HG02571 (cell line): ENCODE data around the gene PPP2R1A.
"Not testable (repeated sequence)": the region's sequence is repeated elsewhere in the genome, so short reads cannot be mapped to it uniquely, and the experiment has no call there.

ENCODE experiments used
- ATAC-seq: cut with Tn5 transposase; IDR thresholded peaks from one replicate; pipeline ENCODE4 v1.9.1; 2021; ENCODE audit warnings: mild to moderate bottlenecking, moderate library complexity; ENCODE audit not compliant: unreplicated experiment

Gene PPP2R1A

GRCh38 chr19:52237771-52238400 is 48.0 kb downstream of the PPP2R1A start:
- no peak for ATAC-seq

GRCh38 chr19:52244021-52244420 is 54.2 kb downstream of the PPP2R1A start:
- ATAC-seq = no peak

GRCh38 chr19:52248241-52248640 is 58.4 kb downstream of the PPP2R1A start:
- no peak for ATAC-seq

GRCh38 chr19:52258426-52258825 is 68.6 kb downstream of the PPP2R1A start:
- ATAC-seq = no peak

- ATAC-seq = not testable (repeated sequence)
These were observed 75.7 kb downstream of the PPP2R1A start for GRCh38 chr19:52265556-52265955.

- ATAC-seq = peak; percentile 99
These were observed 79.7 kb downstream of the PPP2R1A start, which contains the start of gene ZNF766 for GRCh38 chr19:52269338-52270261. Gene ZNF766, plus strand, starts transcription at chr19:52269587. Its CDS starts 27 bp downstream, at chr19:52269614.

GRCh38 chr19:52270266-52270885 is 80.5 kb downstream of the PPP2R1A start:
- ATAC-seq = no peak

GRCh38 chr19:52273301-52273700 is 83.4 kb downstream of the PPP2R1A start:
- ATAC-seq = no peak

- no peak for ATAC-seq
These were observed 84.3 kb downstream of the PPP2R1A start for GRCh38 chr19:52274191-52274590.

GRCh38 chr19:52275988-52276387 is 86.1 kb downstream of the PPP2R1A start:
- no peak for ATAC-seq

- no peak for ATAC-seq
These were observed 87.6 kb downstream of the PPP2R1A start for GRCh38 chr19:52277471-52277870.
